Adrenal gland (tissue), 5 donors: ENCODE data around the gene FES.

ENCODE experiments used
- POLR2A ChIP-seq, 2 donors: fragments of 450-650 bp; IDR thresholded peaks; one replicate each; pipeline ENCODE4 v1.6.1; 2017; ENCODE audit warnings: antibody characterized with exemption in 2 of 2, mild to moderate bottlenecking in 2 of 2, moderate library complexity in 1 of 2
- TF ChIP-seq, protein P1 (sequence below), 6 experiments: fragments of 450-650 bp in 4 of 6; fragments of 200-600 bp in 2 of 6; sonication (generic) in 1 of 6; IDR thresholded peaks; 1 replicate in 5 of 6; 2 replicates in 1 of 6; pipeline versions ENCODE4 v1.5.1 to v1.8.0; 2016 to 2021; ENCODE audit warnings: antibody characterized with exemption in 6 of 6, mild to moderate bottlenecking in 2 of 6, moderate library complexity in 1 of 6
- donor health status: DM: no; HTN: no; CAD: no.

DNA sequence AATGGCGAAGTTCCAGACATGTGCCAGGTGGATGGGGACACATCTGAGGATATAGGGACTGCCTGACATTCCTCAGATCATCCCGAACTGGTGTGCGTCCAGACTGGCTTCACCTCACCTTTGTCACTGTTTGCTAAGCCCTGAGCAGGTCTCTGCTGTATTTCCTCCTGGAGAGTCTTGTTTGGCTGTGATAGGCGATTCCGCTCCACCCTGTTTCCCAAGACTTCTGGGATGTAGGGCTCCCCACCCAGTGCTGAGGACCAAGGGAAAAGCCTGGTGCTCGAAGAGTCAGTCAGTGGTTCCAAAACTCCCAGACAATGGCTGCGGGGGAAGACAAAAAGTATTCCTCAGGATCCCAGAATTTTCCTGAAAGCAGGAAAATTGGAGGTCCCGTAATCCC, 27.0 kb upstream of the FES start:
- TF ChIP-seq, protein P1, sequence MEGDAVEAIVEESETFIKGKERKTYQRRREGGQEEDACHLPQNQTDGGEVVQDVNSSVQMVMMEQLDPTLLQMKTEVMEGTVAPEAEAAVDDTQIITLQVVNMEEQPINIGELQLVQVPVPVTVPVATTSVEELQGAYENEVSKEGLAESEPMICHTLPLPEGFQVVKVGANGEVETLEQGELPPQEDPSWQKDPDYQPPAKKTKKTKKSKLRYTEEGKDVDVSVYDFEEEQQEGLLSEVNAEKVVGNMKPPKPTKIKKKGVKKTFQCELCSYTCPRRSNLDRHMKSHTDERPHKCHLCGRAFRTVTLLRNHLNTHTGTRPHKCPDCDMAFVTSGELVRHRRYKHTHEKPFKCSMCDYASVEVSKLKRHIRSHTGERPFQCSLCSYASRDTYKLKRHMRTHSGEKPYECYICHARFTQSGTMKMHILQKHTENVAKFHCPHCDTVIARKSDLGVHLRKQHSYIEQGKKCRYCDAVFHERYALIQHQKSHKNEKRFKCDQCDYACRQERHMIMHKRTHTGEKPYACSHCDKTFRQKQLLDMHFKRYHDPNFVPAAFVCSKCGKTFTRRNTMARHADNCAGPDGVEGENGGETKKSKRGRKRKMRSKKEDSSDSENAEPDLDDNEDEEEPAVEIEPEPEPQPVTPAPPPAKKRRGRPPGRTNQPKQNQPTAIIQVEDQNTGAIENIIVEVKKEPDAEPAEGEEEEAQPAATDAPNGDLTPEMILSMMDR (IDR thresholded peaks at IDR 0.05): no peak
- no peak for TF ChIP-seq POLR2A (IDR thresholded peaks at IDR 0.05)
